ENCODE data around the gene QKI. TPM values are rescaled to one million over a fixed set of nuclear protein-coding genes. Genes with fewer than 3 reads are reported as not detected.
A peak's percentile ranks its signal among the peaks of the same experiment; 100 is the strongest.

The QKI gene
- total and polyA plus RNA-seq, 2 of the 8 experiments (the other 6 are each of a cell fraction or from before 2014, with no cell fraction given) = 181 to 183 TPM

GRCh38 chr6:163373240-163373639 is 41.3 kb upstream of the QKI start:
- Histone ChIP-seq H3K56ac (replicated peaks; ENCODE audit: insufficient read length, low read depth, low read length) (no peak overlapping the region), H3K18ac (ENCODE audit: extremely low read depth, low read length) (peak overlapping the region; percentile 43; the same call in 1 of the 2 replicates), H2BK20ac (ENCODE audit: low read length) (no peak overlapping the region), H2BK12ac (ENCODE audit: low read depth, low read length) (no peak overlapping the region), H4K8ac (ENCODE audit: extremely low read depth, insufficient read depth, low read length) (peak overlapping the region; percentile 1; the same call in 1 of the 2 replicates), H3K36me3 (ENCODE audit: control insufficient read depth in 2 of 4, insufficient read depth in 4 of 4, low read length in 3 of 4) (no peaks in the 10 kb centered on the region), H3K9ac (replicated peaks in 1 of 4; ENCODE audit: extremely low read depth in 1 of 4, low read depth in 3 of 4, low read length in 3 of 4) (no peak overlapping the region), H4K91ac (replicated peaks; ENCODE audit: insufficient read length, low read length) (no peak overlapping the region), H3K9me3 (ENCODE audit: insufficient read depth in 2 of 2, low read depth in 1 of 2, low read length in 1 of 2) (no peaks in the 10 kb centered on the region), H3K27ac (ENCODE audit: low read depth, low read length) (no peak overlapping the region), H2AK5ac (ENCODE audit: low read depth, low read length) (no peak overlapping the region), H3K79me2 (ENCODE audit: control insufficient read depth in 1 of 2, insufficient read depth in 2 of 2, low read length in 2 of 2) (no peaks in the 10 kb centered on the region), H3K4me1 (replicated peaks in 1 of 4; ENCODE audit: control insufficient read depth in 3 of 4, insufficient read depth in 4 of 4, low read length in 3 of 4) (no peaks in the 10 kb centered on the region), H2AFZ (ENCODE audit: low read length) (no peak overlapping the region), H3K14ac (ENCODE audit: insufficient read length) (no peak overlapping the region), H3K4me2 (ENCODE audit: insufficient read depth in 1 of 2, low read depth in 2 of 2, low read length in 2 of 2) (no peak overlapping the region), H3K4me3 (ENCODE audit: extremely low read depth in 1 of 4, insufficient read depth in 2 of 4, low read depth in 3 of 4, low read length in 4 of 4) (no peak overlapping the region), H4K5ac (ENCODE audit: insufficient read length, low read depth, low read length) (no peak overlapping the region), H3K79me1 (ENCODE audit: low read depth, low read length) (no peaks in the 10 kb centered on the region), H2BK15ac (ENCODE audit: low read length) (no peak overlapping the region), H3K23me2 (ENCODE audit: low read depth, low read length) (no peaks in the 10 kb centered on the region), H2BK5ac (ENCODE audit: low read depth, low read length) (no peak overlapping the region), H3K27me3 (replicated peaks in 1 of 4; ENCODE audit: control insufficient read depth in 3 of 4, extremely low read depth in 1 of 4, insufficient read depth in 3 of 4, low read length in 3 of 4) (no peaks in the 10 kb centered on the region; a peak in 1 of 7 replicates), H3K4ac (replicated peaks; ENCODE audit: insufficient read length, low read depth, low read length) (no peak overlapping the region), H3K23ac (ENCODE audit: insufficient read length) (no peak overlapping the region), H4K20me1 (replicated peaks in 1 of 2; ENCODE audit: control insufficient read depth in 1 of 2, insufficient read depth in 2 of 2, low read length in 2 of 2) (no peaks in the 10 kb centered on the region), H2BK120ac (replicated peaks; ENCODE audit: low read depth, low read length) (no peak overlapping the region)
- no peak for FAIRE-seq
- CTCF ChIA-PET (ENCODE audit: partially characterized antibody) = interaction anchor here (0.9 kb wide), 1 partner anchor 575 kb away, joined by 3 read pairs; no protein-coding TSS in a partner anchor
- 87% methylated on average over 9 of the region's 9 CpGs; no CpG with 5 or more reads in 1 of the 2 experiments for WGBS, 2 experiments (ENCODE audit: extremely low coverage in 1 of 2, insufficient coverage in 1 of 2, insufficient read length in 1 of 2, insufficient replicate concordance in 2 of 2, low coverage in 1 of 2, low lambda C conversion rate in 2 of 2, missing lambda C conversion rate in 1 of 2)
- POLR2A ChIA-PET (ENCODE audit: partially characterized antibody) = no interaction called here
- DNase-seq (ENCODE audit: low read depth in 1 of 2, low spot score in 2 of 2) = no peak
- TF ChIP-seq YY1 (IDR thresholded peaks at IDR 0.05; ENCODE audit: low read depth, low read length) (no peak), JUN (IDR thresholded peaks at IDR 0.05; ENCODE audit: low read depth, low read length) (no peak), HDAC2 (IDR thresholded peaks at IDR 0.05; ENCODE audit: borderline replicate concordance in 1 of 2, low read depth in 2 of 2, low read length in 2 of 2) (no peak), SIX5 (IDR thresholded peaks at IDR 0.05; ENCODE audit: low read depth, low read length) (no peak), BCL11A (IDR thresholded peaks at IDR 0.05; ENCODE audit: low read depth in 2 of 2, low read length in 2 of 2) (no peak), E2F6 (IDR thresholded peaks at IDR 0.05) (no peak), NRF1 (IDR thresholded peaks at IDR 0.05; ENCODE audit: low read depth, low read length) (no peak), SUZ12 (IDR thresholded peaks at IDR 0.05; ENCODE audit: low read length) (no peak), EP300 (IDR thresholded peaks at IDR 0.05; ENCODE audit: borderline replicate concordance in 1 of 2, low read depth in 2 of 2, low read length in 2 of 2) (no peak), POLR2A (IDR thresholded peaks at IDR 0.05; ENCODE audit: control extremely low read depth in 1 of 2, low read depth in 2 of 2, low read length in 2 of 2) (no peak), KDM5A (IDR thresholded peaks at IDR 0.05; ENCODE audit: low read length) (no peak), CEBPB (IDR thresholded peaks at IDR 0.05; ENCODE audit: low read depth, low read length) (no peak), JUND (IDR thresholded peaks at IDR 0.05; ENCODE audit: low read length) (no peak), SP2 (IDR thresholded peaks at IDR 0.05; ENCODE audit: low read length) (no peak), MAFK (IDR thresholded peaks at IDR 0.05; ENCODE audit: low read depth, low read length) (no peak)
